Suprapubic skin (tissue), 4 donors: ENCODE measurements around the gene TCF12. TPM values are rescaled to one million over a fixed set of nuclear protein-coding genes. Genes with fewer than 3 reads are reported as not detected.

Experiments used
- DNase-seq, 2 donors: peaks; one replicate each; pipeline ENCODE4 v3.0.0-alpha.2; 2019; ENCODE audit warnings: low spot score in 2 of 2
- H3K27ac ChIP-seq: fragments of 200-600 bp; sonication (generic); one replicate; pipeline ENCODE4 v1.5.1; 2019
- H3K27me3 ChIP-seq: fragments of 200-600 bp; sonication (generic); one replicate; pipeline ENCODE4 v1.5.1; 2019
- H3K36me3 ChIP-seq: fragments of 200-600 bp; sonication (generic); one replicate; pipeline ENCODE4 v1.5.1; 2019
- H3K4me1 ChIP-seq: fragments of 200-600 bp; sonication (generic); one replicate; pipeline ENCODE4 v1.5.1; 2019
- H3K4me3 ChIP-seq: fragments of 200-600 bp; sonication (generic); one replicate; pipeline ENCODE4 v1.5.1; 2019; ENCODE audit warnings: mild to moderate bottlenecking
- H3K9me3 ChIP-seq: fragments of 200-600 bp; sonication (generic); one replicate; pipeline ENCODE4 v1.5.1; 2019
- EP300 ChIP-seq: sonication (generic); formaldehyde crosslinking; IDR thresholded peaks from one replicate; pipeline ENCODE4 v1.6.1; 2017; ENCODE audit warnings: antibody characterized with exemption
- POLR2A ChIP-seq, 2 donors: fragments of 450-650 bp; IDR thresholded peaks; one replicate each; pipeline ENCODE4 v1.6.1; 2017; ENCODE audit warnings: antibody characterized with exemption in 2 of 2, mild to moderate bottlenecking in 2 of 2, moderate library complexity in 2 of 2
- POLR2AphosphoS5 ChIP-seq, 3 donors: sonication (generic); formaldehyde crosslinking; IDR thresholded peaks; one replicate each; pipeline ENCODE4 v1.6.1; 2017; ENCODE audit warnings: antibody characterized with exemption in 3 of 3
- WGBS: methylation state at CpG from one replicate; pipeline ENCODE4 v1.1.5; 2018; 5-methylcytosine and 5-hydroxymethylcytosine counted together
- total RNA-seq, 4 donors: library from RNA; depleted of rRNA; stranded (reverse); fragments of >200 nt; gene quantifications; one replicate each; pipeline ENCODE4 v1.1.0, GENCODE V29; 2016
- TF ChIP-seq, protein P1 (sequence below), 2 donors: fragments of 200-600 bp in 1 of 2; fragments of 450-650 bp in 1 of 2; sonication (generic) in 1 of 2; IDR thresholded peaks; one replicate each; pipeline ENCODE4 v1.5.1; 2016 to 2019; ENCODE audit warnings: antibody characterized with exemption in 2 of 2, mild to moderate bottlenecking in 1 of 2, moderate library complexity in 1 of 2

Gene TCF12
- total RNA-seq, 4 donors from 2014 or later: 91.3 to 118 (median 105) TPM

DNA sequence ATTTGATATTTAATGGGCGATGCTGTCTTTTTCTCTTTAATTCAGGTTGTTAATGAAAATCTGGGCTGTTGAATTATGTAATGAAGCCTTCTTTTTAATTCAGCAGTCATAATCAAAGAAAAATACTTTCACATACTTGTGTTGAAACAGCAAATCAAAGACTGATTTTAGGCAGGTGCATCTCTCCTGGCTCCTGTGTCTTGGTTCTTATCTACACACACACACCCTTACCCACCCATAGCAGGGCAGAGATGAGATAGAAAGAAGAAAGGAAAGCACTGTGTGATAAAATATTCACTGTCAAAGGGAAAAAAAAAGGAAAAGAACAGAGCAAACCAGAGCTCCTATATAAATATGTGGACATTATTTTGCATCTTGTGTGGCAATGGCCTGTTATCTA, 327.3 kb downstream of the TCF12 start:
- H3K36me3 ChIP-seq: peaks cover 52% of the 10 kb centered on the region

DNA sequence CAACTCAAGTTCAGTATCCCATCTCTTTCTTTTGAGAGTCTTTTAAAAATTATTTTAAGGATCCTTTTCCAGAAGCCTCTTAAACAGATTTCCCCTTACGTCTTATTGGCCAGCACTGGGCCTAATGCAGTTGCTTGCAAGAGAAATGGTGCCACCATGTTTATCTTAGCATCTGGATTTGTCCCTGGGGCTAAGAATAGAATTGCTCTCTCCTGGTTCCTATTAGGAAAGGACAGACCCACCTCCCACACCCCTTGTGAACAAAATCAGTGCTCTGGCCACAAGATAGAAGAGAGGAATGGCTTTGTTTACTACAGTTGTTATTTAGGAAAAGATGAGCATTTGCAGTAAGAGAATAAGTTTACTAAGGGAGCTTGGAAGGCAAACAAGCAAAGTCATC, 329.6 kb downstream of the TCF12 start:
- Histone ChIP-seq H3K4me1 (no peaks in the 10 kb centered on the region), H3K4me3 (no peak overlapping the region), H3K27ac (no peak overlapping the region), H3K27me3 (no peaks in the 10 kb centered on the region), H3K36me3 (peaks cover 56% of the 10 kb centered on the region), H3K9me3 (no peaks in the 10 kb centered on the region)
- no peak for DNase-seq
- 96% methylated on average over 1 of the region's 1 CpG for WGBS
- TF ChIP-seq POLR2AphosphoS5 (IDR thresholded peaks at IDR 0.05) (no peak), EP300 (no peak), POLR2A (IDR thresholded peaks at IDR 0.05) (no peak)
- TF ChIP-seq, protein P1, sequence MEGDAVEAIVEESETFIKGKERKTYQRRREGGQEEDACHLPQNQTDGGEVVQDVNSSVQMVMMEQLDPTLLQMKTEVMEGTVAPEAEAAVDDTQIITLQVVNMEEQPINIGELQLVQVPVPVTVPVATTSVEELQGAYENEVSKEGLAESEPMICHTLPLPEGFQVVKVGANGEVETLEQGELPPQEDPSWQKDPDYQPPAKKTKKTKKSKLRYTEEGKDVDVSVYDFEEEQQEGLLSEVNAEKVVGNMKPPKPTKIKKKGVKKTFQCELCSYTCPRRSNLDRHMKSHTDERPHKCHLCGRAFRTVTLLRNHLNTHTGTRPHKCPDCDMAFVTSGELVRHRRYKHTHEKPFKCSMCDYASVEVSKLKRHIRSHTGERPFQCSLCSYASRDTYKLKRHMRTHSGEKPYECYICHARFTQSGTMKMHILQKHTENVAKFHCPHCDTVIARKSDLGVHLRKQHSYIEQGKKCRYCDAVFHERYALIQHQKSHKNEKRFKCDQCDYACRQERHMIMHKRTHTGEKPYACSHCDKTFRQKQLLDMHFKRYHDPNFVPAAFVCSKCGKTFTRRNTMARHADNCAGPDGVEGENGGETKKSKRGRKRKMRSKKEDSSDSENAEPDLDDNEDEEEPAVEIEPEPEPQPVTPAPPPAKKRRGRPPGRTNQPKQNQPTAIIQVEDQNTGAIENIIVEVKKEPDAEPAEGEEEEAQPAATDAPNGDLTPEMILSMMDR (IDR thresholded peaks at IDR 0.05): no peak

More for the DNA sequence above, 327.3 kb downstream of the TCF12 start:
- no peak for DNase-seq
- H3K9me3 ChIP-seq: no peaks in the 10 kb centered on the region
- WGBS: 100% methylated on average over 1 of the region's 1 CpG
- no peak for TF ChIP-seq EP300
- TF ChIP-seq POLR2AphosphoS5 (IDR thresholded peaks at IDR 0.05): no peak
- TF ChIP-seq POLR2A (IDR thresholded peaks at IDR 0.05): no peak
- TF ChIP-seq, protein P1 (IDR thresholded peaks at IDR 0.05): no peak
- H3K27me3 ChIP-seq: no peaks in the 10 kb centered on the region
- H3K4me1 ChIP-seq: no peaks in the 10 kb centered on the region
- H3K4me3 ChIP-seq: no peak overlapping the region
- no peak overlapping the region for H3K27ac ChIP-seq

DNA sequence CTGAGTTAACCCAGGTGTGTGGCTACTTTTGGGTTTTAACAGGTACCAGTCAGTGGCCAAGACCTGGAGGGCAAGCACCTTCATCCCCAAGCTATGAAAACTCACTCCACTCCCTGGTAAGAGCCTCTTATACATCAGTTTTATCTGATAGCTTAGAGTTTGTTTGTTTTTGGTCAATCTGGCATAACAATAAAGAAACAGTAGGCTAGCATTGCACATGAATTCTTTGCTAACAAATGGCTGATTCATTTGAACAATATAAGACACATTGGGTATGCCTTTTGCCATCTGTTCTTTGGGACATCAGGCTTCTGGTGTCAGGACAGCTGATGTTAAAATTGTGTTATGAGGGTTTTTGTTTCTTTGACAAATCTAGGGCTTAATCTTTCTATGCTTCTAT, 332.9 kb downstream of the TCF12 start:
- Histone ChIP-seq H3K27ac (no peak overlapping the region), H3K9me3 (no peaks in the 10 kb centered on the region)
- DNase-seq: no peak

DNA sequence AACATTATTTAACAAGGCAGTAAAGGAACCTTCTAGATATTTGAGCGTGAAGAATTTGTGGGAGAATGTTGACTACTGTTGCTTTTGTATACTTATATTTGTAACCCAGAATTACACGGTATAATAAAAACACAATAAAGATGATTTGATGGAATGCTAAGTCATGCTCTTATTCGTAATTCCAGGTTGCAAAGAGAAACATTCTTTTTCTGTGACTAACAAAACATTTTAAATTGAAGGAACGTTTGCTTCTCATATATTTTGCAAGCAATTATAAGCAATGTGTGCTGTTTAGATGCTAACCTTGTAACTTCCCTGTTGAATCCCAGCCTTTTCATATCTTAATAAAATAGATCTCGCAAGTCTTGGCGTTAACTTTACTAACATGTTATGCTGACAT, 333.5 kb downstream of the TCF12 start:
- Histone ChIP-seq H3K27me3 (no peaks in the 10 kb centered on the region), H3K27ac (no peak overlapping the region), H3K9me3 (no peaks in the 10 kb centered on the region), H3K36me3 (peaks cover 48% of the 10 kb centered on the region), H3K4me1 (no peaks in the 10 kb centered on the region), H3K4me3 (no peak overlapping the region)
- WGBS: 71% methylated on average over 6 of the region's 6 CpGs
- no peak for DNase-seq
- TF ChIP-seq, protein P1 (IDR thresholded peaks at IDR 0.05): no peak
- TF ChIP-seq POLR2A (IDR thresholded peaks at IDR 0.05) (no peak), POLR2AphosphoS5 (IDR thresholded peaks at IDR 0.05) (no peak), EP300 (no peak)

More for the DNA sequence above, 332.9 kb downstream of the TCF12 start:
- Histone ChIP-seq H3K27me3 (no peaks in the 10 kb centered on the region), H3K4me1 (no peaks in the 10 kb centered on the region), H3K4me3 (no peak overlapping the region), H3K36me3 (peaks cover 54% of the 10 kb centered on the region)
- TF ChIP-seq EP300: no peak
- no peak for TF ChIP-seq POLR2A (IDR thresholded peaks at IDR 0.05)
- TF ChIP-seq POLR2AphosphoS5 (IDR thresholded peaks at IDR 0.05): no peak
- TF ChIP-seq, protein P1 (IDR thresholded peaks at IDR 0.05): no peak

DNA sequence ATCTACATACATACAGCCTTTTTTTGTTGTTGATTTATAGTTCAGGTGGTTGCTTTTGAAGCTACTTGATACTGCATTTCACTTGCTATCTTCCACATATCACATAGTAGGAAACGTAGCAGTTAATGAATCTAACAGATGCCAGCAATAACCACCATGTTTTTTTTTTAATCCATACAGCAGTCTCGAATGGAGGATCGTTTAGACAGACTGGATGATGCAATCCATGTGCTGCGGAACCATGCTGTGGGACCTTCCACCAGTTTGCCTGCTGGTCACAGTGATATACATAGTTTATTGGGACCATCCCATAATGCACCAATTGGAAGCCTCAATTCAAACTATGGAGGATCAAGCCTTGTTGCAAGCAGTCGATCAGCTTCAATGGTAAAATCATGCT, 334.6 kb downstream of the TCF12 start:
- Histone ChIP-seq H3K27ac (no peak overlapping the region), H3K4me1 (no peaks in the 10 kb centered on the region), H3K27me3 (no peaks in the 10 kb centered on the region), H3K4me3 (no peak overlapping the region), H3K9me3 (no peaks in the 10 kb centered on the region), H3K36me3 (peaks cover 43% of the 10 kb centered on the region)
- no peak for DNase-seq
- 82% methylated on average over 5 of the region's 5 CpGs for WGBS
- no peak for TF ChIP-seq EP300
- TF ChIP-seq, protein P1 (IDR thresholded peaks at IDR 0.05): no peak
- no peak for TF ChIP-seq POLR2AphosphoS5 (IDR thresholded peaks at IDR 0.05)
- no peak for TF ChIP-seq POLR2A (IDR thresholded peaks at IDR 0.05)
